HG02885 (cell line): ENCODE data around the gene RNF13.
A peak's percentile ranks its signal among the peaks of the same experiment; 100 is the strongest.
"Not testable (repeated sequence)": the region's sequence is repeated elsewhere in the genome, so short reads cannot be mapped to it uniquely, and the experiment has no call there.

Experiments
- ATAC-seq: cut with Tn5 transposase; IDR thresholded peaks from one replicate; pipeline ENCODE4 v1.9.1; 2021; ENCODE audit warnings: mild to moderate bottlenecking; ENCODE audit not compliant: unreplicated experiment, poor library complexity

The RNF13 gene

GRCh38 chr3:149941946-149942345 lies 128.9 kb downstream of the RNF13 start:
- ATAC-seq, result no peak

GRCh38 chr3:149942409-149942808 lies 129.4 kb downstream of the RNF13 start:
- ATAC-seq, result no peak

GRCh38 chr3:149943966-149944365 lies 131.0 kb downstream of the RNF13 start:
- ATAC-seq, result not testable (repeated sequence)

GRCh38 chr3:149947231-149947630 lies 134.2 kb downstream of the RNF13 start:
- ATAC-seq, result no peak

DNA sequence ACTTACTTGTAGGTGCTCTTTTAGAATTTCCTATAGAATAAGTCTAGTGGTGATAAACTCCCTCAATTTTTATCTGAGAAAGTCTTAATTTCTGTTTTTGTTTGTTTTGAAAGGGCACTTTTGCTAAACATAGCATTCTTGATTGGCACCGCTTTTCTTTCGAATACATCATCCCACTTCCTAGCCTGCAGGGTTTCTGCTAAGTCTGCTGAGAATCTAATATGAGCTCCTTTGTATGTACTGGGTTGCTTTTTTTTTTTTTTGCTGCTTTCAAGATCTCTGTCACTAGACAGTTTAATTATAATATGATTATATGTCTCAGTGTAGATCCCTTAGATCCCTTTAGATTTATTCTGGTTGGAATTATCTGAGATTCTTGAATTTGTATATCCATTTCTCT lies 136.2 kb downstream of the RNF13 start:
- ATAC-seq, result no peak

GRCh38 chr3:149954812-149955211 lies 141.8 kb downstream of the RNF13 start:
- ATAC-seq, result no peak

GRCh38 chr3:149955449-149955848 lies 142.4 kb downstream of the RNF13 start:
- no peak for ATAC-seq

GRCh38 chr3:149957361-149958125 lies 144.5 kb downstream of the RNF13 start:
- no peak for ATAC-seq

DNA sequence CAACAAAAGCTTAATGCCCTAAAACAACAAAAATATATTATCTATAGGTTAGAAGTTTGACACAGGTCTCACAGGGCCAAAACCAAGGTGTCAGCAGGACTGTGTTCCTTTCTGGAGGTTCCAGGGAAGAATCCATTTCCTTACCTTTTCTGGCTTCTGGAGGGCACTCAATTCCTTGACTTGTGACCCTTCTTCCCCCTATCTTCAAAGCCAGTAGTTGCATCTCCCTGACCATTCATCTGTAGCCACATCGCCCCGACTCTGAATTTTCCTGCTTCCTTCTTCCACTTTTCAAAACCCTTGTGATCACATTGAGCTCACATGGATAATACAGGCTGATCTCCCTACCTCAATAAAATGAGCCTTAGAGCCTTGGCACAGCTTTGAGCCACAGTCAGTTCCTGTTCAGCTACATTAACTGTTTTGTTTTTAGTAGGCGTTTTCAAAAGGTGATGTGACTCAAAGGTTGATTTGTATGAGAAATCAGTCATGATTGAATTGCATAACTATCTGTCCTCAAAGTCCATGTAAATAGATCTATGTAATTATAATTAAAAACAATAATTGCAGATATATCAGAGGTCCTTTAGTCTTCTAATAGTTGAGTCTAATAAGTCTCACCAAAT lies 145.3 kb downstream of the RNF13 start:
- no peak for ATAC-seq

GRCh38 chr3:149959443-149959842 lies 146.4 kb downstream of the RNF13 start:
- ATAC-seq, result no peak

DNA sequence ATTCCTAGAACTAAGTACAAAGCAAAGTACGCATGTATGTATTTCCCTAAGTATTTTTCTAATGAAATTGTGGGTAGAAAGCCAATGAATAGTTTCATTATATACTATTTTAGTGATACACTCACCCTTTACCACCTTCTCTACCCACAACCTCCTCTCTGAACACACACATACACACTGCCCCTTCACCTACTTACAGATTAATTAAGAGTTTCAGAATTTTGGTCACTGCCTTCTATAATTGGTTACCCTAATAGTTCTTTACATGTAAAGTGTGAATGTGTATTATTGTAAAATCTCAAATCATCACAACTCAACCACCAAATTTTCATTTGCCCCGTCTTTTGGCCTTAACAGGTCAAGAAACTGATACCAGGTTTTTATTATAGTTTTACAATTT lies 150.5 kb downstream of the RNF13 start:
- no peak for ATAC-seq

GRCh38 chr3:149964291-149964690 lies 151.3 kb downstream of the RNF13 start:
- ATAC-seq, result no peak

DNA sequence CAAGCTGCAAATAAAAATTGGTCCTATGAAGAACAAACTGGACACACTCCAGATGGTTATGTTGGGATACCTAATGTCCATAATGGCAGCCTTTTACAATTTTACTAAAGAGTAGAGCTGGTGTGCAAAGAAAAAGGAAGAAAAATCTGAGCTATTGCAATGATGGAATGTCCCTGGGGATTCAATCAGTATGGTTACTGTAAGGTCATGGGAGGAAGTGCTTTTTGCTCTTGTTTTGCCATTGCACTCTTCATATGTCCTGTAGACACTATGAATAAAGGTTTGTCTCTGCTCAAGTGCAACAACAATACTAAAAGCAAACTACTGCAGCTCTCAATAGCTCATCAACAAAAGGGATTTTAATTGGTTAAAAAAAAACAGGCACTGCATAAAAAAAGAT lies 152.3 kb downstream of the RNF13 start:
- ATAC-seq, result no peak

GRCh38 chr3:149967086-149967685 lies 154.2 kb downstream of the RNF13 start:
- no peak for ATAC-seq

- no peak for ATAC-seq
Observed at GRCh38 chr3:149968216-149968615, 155.2 kb downstream of the RNF13 start.

DNA sequence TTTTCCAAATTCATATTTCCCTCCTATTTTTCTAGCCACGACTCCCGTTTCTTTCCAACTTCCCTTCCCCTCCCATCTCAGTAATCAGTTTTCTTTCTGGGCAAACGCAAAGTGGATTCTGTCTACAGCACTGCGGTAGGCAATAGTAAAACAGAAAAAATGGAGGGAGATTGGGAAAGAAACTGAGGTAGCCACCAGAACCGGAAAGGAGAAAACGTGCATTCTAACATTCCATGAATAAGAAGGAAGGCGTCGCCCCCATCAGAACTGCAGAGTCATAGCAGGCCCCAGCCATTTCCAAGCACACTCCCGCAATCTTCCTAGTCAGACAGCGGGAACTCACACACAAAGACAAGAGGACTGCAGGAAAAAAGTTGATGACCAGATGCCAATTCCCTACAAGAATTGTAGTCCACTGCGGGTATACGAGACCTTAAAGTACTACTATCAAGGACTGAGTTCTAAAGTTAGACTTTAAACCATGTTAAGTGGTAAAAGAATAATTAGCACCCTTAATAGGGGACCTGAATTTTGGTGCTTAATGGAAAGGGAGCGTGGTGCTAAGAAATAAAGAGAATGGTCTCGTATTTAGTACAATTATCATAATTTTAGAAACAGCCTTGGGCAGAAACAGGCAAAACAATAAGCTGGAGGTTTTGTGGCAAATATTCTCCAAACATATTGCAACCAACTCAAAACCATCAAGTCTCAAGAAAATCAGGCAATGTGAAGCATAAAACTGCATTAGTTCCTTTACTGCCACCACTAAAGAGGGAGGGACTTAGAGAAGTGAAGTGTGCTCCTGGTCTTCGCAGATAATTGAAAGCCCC lies 156.3 kb downstream of the RNF13 start:
- no peak for ATAC-seq

- ATAC-seq, result peak; percentile 71
Observed at GRCh38 chr3:149969940-149970715, 157.1 kb downstream of the RNF13 start.

GRCh38 chr3:149970716-149971402 lies 157.8 kb downstream of the RNF13 start, which contains the start of gene PFN2:
Gene PFN2, minus strand, starts transcription at chr3:149970895. Its CDS starts 39 bp downstream, at chr3:149970856.
- ATAC-seq, result peak; percentile 47

GRCh38 chr3:149971403-149972075 lies 158.5 kb downstream of the RNF13 start:
- peak; percentile 0 for ATAC-seq
